Measurements from ENCODE around the gene SLC39A11. TPM values are rescaled to one million over a fixed set of nuclear protein-coding genes. Genes with fewer than 3 reads are reported as not detected.
A peak's percentile ranks its signal among the peaks of the same experiment; 100 is the strongest.

SLC39A11 gene
- polyA plus RNA-seq, 3 donors: 26.5 to 28.6 (median 26.7) TPM

GRCh38 chr17:72681844-72682243 lies 410.6 kb downstream of the SLC39A11 start:
- no peak for DNase-seq (ENCODE audit: extremely low read depth in 1 of 11, low read depth in 9 of 11, low spot score in 4 of 11)

- DNase-seq (ENCODE audit: extremely low read depth in 1 of 11, low read depth in 9 of 11, low spot score in 4 of 11): no peak
Observed at GRCh38 chr17:72677714-72678390, 414.6 kb downstream of the SLC39A11 start.

GRCh38 chr17:72677108-72677507 lies 415.4 kb downstream of the SLC39A11 start:
- no peak for DNase-seq (ENCODE audit: extremely low read depth in 1 of 11, low read depth in 9 of 11, low spot score in 4 of 11)

DNA sequence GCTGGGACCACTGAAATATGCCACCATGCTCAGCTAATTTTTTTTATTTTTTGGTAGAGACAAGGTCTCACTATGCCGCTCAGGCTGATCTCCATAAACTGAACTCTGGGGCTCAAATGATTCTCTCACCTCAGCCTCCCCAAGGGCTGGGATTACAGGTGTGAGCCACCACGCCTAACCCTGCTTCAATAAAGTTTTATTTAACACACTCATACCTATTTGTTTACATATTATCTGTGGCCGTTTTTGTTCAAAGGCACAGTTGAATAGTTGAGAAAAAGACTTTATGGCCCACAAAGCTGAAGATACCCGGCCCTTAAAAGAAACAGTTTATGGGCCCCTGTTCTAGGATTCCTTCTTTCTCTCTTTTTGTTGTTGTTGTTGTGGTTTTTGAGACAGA lies 419.8 kb downstream of the SLC39A11 start:
- no peak for DNase-seq (ENCODE audit: extremely low read depth in 1 of 11, low read depth in 9 of 11, low spot score in 4 of 11)

DNA sequence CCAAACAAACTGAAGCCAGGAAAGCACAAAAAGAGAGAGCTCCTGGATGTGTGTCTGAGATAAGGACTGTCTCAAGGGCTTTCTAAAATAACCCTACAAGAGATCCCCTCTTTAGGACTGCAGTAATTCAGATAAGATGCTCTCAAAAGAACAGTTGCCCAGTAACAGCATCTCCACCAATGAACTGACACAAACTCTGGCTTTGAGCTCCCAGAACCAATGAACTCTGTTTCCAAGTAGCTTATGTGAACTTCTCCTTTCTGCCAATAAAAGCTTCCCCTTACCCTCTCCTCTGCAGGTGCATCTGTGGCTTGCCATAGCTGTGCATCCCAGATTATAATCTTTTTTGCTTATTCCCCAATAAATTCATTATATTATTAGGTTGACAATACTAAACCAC lies 421.5 kb downstream of the SLC39A11 start:
- no peak for DNase-seq (ENCODE audit: extremely low read depth in 1 of 11, low read depth in 9 of 11, low spot score in 4 of 11)

GRCh38 chr17:72667096-72668063 lies 425.1 kb downstream of the SLC39A11 start:
- DNase-seq (ENCODE audit: extremely low read depth in 1 of 11, low read depth in 9 of 11, low spot score in 4 of 11): no peak

DNA sequence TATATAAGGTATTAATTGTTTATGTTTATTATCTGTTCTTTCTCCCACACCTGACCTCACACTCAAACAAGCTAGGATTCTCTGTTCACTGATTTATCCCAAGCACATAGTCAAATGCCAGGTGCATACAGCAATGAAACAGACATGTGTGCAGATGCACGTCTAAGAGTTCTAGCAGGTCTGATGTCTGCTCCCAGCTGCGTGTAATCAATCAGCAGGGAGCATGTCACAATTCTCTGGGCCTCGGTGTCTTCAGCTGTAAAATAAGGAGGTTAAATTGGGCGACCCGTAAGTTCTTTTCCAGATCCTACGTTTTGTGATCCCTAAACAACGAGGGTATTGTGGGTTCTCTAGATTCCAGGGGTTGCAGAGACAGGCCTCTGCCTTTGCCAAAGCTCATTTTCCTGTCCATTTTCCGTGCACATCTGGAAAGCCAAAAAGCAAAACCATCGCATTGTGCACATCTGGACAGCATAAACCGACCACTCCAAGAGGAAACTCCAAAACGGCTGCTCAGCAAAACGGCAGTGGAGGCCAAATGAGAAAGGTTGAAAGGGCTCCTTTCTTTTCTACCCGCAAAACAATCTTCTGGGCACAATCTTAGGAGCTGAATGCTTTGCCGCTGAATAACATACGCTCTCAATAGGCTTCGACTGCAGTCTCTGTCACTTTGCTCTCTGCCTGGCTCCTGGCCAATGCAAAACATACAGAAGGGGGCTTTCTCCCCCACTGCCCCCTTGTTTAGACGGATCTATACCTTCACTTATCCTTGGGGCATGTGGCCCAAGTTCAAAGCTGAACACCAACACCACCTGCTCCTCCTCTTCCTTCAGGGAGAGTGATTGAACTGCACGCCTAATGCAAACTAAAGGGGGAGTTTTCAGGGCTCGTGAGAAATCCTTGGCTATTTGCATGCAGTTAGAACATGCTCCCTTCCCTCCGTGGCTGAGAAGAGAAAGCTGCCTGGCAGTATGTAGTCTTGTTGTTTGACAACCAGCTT lies 426.3 kb downstream of the SLC39A11 start:
- DNase-seq (ENCODE audit: extremely low read depth in 1 of 11, low read depth in 9 of 11, low spot score in 4 of 11): peak in 6 of 11 donors; percentile 17 to 45 (median 20)

- no peak for DNase-seq (ENCODE audit: extremely low read depth in 1 of 11, low read depth in 9 of 11, low spot score in 4 of 11)
Observed at GRCh38 chr17:72662827-72663190, 429.7 kb downstream of the SLC39A11 start.

- DNase-seq (ENCODE audit: extremely low read depth in 1 of 11, low read depth in 9 of 11, low spot score in 4 of 11): no peak
Observed at GRCh38 chr17:72661945-72662826, 430.3 kb downstream of the SLC39A11 start.

- peak in 1 of 11 donors; percentile 16 for DNase-seq (ENCODE audit: extremely low read depth in 1 of 11, low read depth in 9 of 11, low spot score in 4 of 11)
Observed at GRCh38 chr17:72661116-72661944, 431.2 kb downstream of the SLC39A11 start.

- DNase-seq (ENCODE audit: extremely low read depth in 1 of 11, low read depth in 9 of 11, low spot score in 4 of 11): no peak
Observed at GRCh38 chr17:72660274-72661115, 432.0 kb downstream of the SLC39A11 start.

DNA sequence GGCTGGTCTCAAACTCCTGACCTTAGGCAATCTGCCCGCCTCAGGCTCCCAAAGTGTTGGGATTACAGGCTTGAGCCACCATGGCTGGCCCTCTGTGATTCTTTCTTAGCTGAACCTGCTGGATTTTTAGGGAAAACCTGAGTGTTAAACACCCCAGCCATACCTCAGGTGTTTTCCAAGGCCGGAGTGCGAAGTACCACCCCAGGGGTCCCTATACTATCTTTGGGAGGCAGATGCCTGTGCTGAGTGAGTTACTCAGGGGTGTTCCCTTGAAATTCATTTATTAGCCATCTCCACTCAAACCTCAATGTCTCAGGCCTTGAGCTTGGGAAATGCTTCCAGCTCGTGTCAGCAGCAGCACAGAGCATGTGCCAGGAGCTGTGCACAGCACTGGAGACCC lies 432.7 kb downstream of the SLC39A11 start:
- DNase-seq (ENCODE audit: extremely low read depth in 1 of 11, low read depth in 9 of 11, low spot score in 4 of 11): no peak

DNA sequence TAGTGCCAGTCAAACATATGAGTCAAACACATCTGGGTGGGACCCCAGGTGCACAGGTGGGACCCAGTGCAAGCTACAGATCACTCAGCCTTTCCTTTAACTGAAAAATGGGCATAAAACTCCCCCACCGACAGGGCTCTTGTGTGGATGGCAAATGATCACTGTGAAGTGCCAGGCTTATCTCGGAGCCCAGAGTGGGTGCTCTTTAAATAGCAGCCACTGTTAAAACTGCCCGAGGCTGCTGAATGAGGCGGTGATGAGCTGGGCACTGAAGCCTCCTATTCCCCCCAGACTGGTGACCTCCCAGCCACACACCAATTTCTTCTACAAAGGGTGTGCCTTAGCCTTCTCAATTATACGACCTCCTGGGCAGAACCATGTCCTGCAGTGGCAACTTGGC lies 433.8 kb downstream of the SLC39A11 start:
- no peak for DNase-seq (ENCODE audit: extremely low read depth in 1 of 11, low read depth in 9 of 11, low spot score in 4 of 11)

- no peak for DNase-seq (ENCODE audit: extremely low read depth in 1 of 11, low read depth in 9 of 11, low spot score in 4 of 11)
Observed at GRCh38 chr17:72657467-72658317, 434.8 kb downstream of the SLC39A11 start.

DNA sequence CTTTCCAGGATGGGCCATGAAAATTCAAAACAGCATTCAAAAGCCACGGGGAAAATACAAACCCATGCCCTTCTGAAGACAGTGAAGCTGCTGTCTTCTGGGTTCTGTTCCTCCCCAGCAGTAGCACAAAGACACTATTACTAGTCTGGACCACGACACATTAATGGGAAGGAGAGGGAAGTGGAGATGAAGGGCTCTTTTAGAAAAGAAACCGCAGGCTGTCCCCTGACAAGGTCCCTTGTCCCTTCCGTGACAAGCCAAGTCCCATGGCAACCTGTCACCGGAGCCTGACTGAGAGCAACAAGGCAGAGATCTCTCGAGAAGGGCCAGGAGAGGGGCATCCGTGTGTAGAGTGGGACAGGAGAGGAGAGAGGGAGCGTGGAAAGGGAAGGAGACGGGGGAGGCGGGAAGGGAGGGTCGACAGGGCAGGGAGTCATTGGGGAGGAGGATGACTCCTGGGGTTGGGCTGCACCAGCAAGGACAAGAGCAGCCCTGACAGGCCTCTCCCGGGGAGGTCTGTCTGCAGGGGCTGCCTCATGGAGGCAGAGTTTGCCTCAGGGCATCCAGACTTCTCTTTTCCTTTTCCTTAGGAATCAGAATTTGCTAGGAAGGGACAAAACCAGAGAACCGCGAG lies 436.2 kb downstream of the SLC39A11 start:
- no peak for DNase-seq (ENCODE audit: extremely low read depth in 1 of 11, low read depth in 9 of 11, low spot score in 4 of 11)

All from renal cortex interstitium (tissue), 11 donors.